ENCODE data around the gene ABCG1.

ABCG1 gene

GRCh38 chr21:42250422-42251403, 31.8 kb downstream of the ABCG1 start:
- in situ Hi-C loops (cut with MboI; ENCODE audit: low sequenced_read_pairs): no loop called here

- in situ Hi-C loops (cut with MboI; ENCODE audit: low sequenced_read_pairs): no loop called here
Observed at GRCh38 chr21:42251654-42252324, 32.8 kb downstream of the ABCG1 start.

DNA sequence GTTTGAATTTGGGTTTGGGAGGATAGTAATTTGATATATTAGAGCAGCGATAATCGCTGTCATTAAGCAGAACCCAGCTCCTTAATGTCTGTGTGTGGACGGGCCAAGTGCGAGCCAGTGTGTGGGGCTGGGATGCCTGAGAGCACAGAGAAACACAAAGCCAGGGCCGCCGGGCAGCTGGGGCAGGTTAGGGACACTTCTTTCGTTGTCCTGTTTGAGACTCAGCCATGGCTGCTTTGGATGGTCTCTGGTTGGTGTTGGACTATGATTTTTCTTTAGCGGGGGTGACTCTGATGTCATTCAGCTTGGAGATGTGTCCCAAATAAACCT, 33.4 kb downstream of the ABCG1 start:
- in situ Hi-C loops (cut with MboI; ENCODE audit: low sequenced_read_pairs): no loop called here

DNA sequence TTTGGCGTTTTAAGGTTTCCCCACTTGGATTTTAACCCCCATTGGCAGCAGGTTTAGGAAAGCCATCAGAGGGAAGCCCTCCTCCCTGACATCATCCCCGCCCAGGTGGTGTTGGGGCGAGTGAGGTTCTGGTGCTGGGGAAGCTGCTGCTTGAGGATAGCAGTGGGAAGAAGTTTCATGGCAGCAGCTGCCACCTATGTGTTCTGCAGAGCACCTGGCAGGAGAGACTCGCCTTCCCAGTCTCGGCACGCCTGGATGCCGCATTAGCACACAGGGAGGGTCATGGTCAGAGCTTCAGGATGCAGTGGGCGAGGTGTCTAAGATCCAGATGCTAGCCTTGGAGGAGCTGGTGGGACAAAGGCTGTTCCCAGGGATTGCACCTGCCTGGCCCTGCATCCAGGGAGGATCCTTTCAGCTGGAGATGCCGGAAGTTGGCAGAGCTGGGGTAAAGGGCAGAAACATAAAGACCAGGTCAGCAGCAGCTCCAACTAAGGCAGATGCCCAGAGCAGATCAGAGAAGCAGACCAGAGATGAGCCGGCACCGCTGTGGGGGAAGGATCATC, 33.9 kb downstream of the ABCG1 start:
- in situ Hi-C loops (cut with MboI; ENCODE audit: low sequenced_read_pairs): no loop called here

GRCh38 chr21:42253466-42253865, 34.5 kb downstream of the ABCG1 start:
- in situ Hi-C loops (cut with MboI; ENCODE audit: low sequenced_read_pairs): no loop called here

DNA sequence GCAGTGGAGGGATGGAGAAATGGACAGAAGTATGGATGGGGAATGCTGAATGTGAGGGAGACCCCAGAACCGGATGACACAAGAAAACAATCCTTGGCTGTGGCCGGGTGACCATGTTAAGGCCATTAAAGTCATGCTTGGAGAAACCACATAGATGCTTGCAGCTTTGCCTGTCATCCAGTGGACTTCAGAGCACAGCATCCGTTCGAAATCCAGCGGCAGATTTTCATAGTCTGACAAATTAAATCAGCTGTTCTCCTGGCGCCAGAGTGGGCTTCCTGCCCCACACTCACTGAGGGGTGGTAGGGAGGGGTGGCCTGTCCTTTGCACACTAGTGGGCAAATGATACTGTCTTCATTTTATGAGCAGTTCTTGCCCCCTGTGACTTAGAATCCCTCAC, 35.1 kb downstream of the ABCG1 start:
- in situ Hi-C loops (cut with MboI; ENCODE audit: low sequenced_read_pairs): no loop called here

GRCh38 chr21:42254651-42255601, 36.0 kb downstream of the ABCG1 start:
- in situ Hi-C loops (cut with MboI; ENCODE audit: low sequenced_read_pairs): no loop called here

- in situ Hi-C loops (cut with MboI; ENCODE audit: low sequenced_read_pairs): no loop called here
Observed at GRCh38 chr21:42255825-42256224, 36.9 kb downstream of the ABCG1 start.

DNA sequence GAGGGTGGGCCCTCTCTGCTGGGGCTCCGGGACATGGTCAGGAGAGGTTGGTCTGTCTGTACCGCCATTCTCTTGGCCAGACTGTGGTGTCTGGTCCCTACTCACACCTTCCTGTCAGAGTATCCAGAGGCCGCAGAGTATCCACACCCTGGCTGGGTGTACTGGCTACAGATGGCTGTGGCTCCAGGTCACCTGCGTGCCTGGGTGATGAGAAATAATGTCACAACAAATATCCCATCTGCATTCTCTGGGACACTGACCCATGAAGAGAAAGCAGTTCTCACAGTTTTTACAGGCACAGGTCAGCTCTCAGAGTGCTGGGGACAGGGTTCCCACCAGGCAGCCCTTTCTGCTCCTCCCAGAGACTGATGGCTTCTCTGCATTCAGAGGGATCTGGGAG, 37.4 kb downstream of the ABCG1 start:
- in situ Hi-C loops (cut with MboI; ENCODE audit: low sequenced_read_pairs): no loop called here

DNA sequence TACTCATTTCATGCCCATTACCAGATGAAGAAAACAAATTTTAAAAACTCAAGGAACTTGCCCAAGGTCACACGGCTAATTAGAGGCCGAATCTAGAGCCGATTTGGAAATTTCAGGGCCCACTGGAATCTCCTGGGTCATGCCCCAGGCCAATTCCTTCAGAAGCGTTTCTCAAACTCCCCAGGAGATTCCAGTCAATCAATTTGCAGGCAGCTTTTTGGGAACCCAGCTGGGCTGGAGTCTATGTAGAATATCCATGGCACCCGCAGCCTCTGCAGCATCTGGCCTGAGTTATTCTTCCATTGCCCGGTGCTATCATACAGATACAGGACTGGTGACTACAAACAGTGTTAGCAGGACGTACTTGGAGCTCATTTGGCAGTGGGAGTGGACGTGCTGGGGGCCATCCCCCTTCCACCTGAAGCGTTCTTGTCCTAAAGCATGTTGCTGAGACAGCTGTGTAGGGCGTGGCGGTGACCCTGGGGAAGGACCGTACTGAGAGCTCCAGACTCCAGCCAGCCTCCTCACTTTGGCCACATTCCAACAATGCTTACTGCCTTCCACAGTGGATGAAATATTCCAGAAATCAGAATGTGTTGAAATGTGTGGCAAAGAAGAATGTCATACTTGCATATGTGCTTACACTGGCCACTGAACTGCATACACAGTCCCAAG, 38.3 kb downstream of the ABCG1 start:
- in situ Hi-C loops (cut with MboI; ENCODE audit: low sequenced_read_pairs): no loop called here

DNA sequence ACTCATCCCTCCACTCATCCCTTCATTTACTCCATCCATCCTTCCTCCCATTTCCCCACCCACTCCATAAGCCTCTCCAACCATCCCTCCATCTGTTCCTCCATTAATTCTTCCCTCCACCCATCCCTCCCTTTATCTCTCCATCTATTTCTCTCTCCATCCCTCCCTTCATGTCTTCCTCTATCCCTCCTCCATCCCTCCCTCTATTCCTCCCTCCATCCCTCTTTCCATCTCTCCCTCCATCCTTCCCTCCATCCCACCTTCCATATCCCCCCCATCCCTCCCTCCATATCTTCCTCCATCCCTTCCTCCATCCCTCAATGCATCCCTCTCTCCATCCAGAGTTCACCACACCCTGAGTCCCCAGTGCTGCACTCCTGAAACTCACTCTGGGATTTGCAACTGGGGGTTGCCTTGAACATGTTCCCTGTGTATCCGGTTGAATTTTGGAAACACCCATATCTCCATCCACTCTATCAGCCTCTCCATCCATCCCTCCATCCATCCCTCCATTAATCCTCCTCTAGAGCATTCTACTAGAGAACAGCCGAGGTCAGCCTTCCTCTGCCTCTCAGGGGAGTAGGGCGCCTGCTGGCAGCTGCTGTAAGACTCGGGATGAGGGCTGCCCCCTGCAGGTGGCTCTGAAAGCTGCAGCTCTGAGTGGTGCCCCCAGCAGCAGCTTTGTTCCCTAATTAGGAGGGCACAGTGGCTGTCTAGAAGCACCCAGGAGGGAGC, 39.4 kb downstream of the ABCG1 start:
- in situ Hi-C loops (cut with MboI; ENCODE audit: low sequenced_read_pairs): no loop called here

- in situ Hi-C loops (cut with MboI; ENCODE audit: low sequenced_read_pairs): no loop called here
Observed at GRCh38 chr21:42258885-42259407, 40.0 kb downstream of the ABCG1 start.

DNA sequence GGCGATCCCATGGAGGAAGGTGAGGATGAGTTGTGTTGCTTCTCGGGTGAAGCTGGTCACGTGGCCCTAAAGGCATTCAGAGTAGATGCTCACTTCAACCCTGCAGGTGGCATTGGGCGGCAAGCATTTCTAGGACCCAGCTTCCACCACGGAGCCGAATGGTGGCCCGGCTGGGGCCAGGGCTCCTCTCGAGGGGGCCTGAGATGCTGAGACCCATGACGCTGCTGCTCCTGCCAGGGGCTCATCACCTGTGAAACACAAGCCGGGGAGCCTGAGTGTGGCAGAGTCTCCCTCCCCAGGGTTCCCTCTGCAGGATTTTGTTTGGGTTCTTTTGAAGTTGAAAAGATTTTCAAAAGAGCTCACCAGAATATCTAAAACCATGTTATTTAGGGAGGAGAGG, 41.2 kb downstream of the ABCG1 start:
- in situ Hi-C loops (cut with MboI; ENCODE audit: low sequenced_read_pairs): no loop called here

- in situ Hi-C loops (cut with MboI; ENCODE audit: low sequenced_read_pairs): no loop called here
Observed at GRCh38 chr21:42261829-42262200, 42.9 kb downstream of the ABCG1 start.

GRCh38 chr21:42262831-42263231, 43.9 kb downstream of the ABCG1 start:
- in situ Hi-C loops (cut with MboI; ENCODE audit: low sequenced_read_pairs): no loop called here

GRCh38 chr21:42263591-42264131, 44.7 kb downstream of the ABCG1 start:
- in situ Hi-C loops (cut with MboI; ENCODE audit: low sequenced_read_pairs): no loop called here

GRCh38 chr21:42264245-42265195, 45.6 kb downstream of the ABCG1 start:
- in situ Hi-C loops (cut with MboI; ENCODE audit: low sequenced_read_pairs): no loop called here

- in situ Hi-C loops (cut with MboI; ENCODE audit: low sequenced_read_pairs): no loop called here
Observed at GRCh38 chr21:42265231-42265812, 46.4 kb downstream of the ABCG1 start.
